ENCODE results near the gene TP53AIP1.
"Not testable (repeated sequence)": the region's sequence is repeated elsewhere in the genome, so short reads cannot be mapped to it uniquely, and the experiment has no call there.

Gene TP53AIP1

GRCh38 chr11:128927108-128927461 is 15.6 kb downstream of the TP53AIP1 start:
- H3K27me3 ChIP-seq (ENCODE audit: control insufficient read depth in 2 of 2, insufficient read depth in 2 of 2, low read length in 2 of 2) = no peaks in the 10 kb centered on the region
- H3K36me3 ChIP-seq (ENCODE audit: control insufficient read depth in 2 of 2, insufficient read depth in 2 of 2, low read length in 2 of 2) = no peaks in the 10 kb centered on the region
- H3K4me3 ChIP-seq (ENCODE audit: low read length in 2 of 2) = no peak overlapping the region
- no peak overlapping the region for H3K9ac ChIP-seq (ENCODE audit: low read depth in 1 of 2, low read length in 2 of 2)
- no peaks in the 10 kb centered on the region for H3K9me3 ChIP-seq (ENCODE audit: control insufficient read depth in 2 of 2, low read length in 2 of 2)
- H3K27ac ChIP-seq (ENCODE audit: low read depth in 2 of 2, low read length in 2 of 2) = no peak overlapping the region
- H3K4me1 ChIP-seq (ENCODE audit: control insufficient read depth in 2 of 2, insufficient read depth in 2 of 2, low read length in 2 of 2) = no peaks in the 10 kb centered on the region

GRCh38 chr11:128926437-128927107 is 16.1 kb downstream of the TP53AIP1 start:
- H3K4me3 ChIP-seq (ENCODE audit: low read length in 2 of 2) = no peak overlapping the region
- H3K36me3 ChIP-seq (ENCODE audit: control insufficient read depth in 2 of 2, insufficient read depth in 2 of 2, low read length in 2 of 2) = no peaks in the 10 kb centered on the region
- H3K9ac ChIP-seq (ENCODE audit: low read depth in 1 of 2, low read length in 2 of 2) = no peak overlapping the region
- no peaks in the 10 kb centered on the region for H3K9me3 ChIP-seq (ENCODE audit: control insufficient read depth in 2 of 2, low read length in 2 of 2)
- no peak overlapping the region for H3K27ac ChIP-seq (ENCODE audit: low read depth in 2 of 2, low read length in 2 of 2)
- H3K27me3 ChIP-seq (ENCODE audit: control insufficient read depth in 2 of 2, insufficient read depth in 2 of 2, low read length in 2 of 2) = no peaks in the 10 kb centered on the region
- no peaks in the 10 kb centered on the region for H3K4me1 ChIP-seq (ENCODE audit: control insufficient read depth in 2 of 2, insufficient read depth in 2 of 2, low read length in 2 of 2)

- Histone ChIP-seq H3K36me3 (ENCODE audit: control insufficient read depth in 2 of 2, insufficient read depth in 2 of 2, low read length in 2 of 2) (no peaks in the 10 kb centered on the region), H3K4me1 (ENCODE audit: control insufficient read depth in 2 of 2, insufficient read depth in 2 of 2, low read length in 2 of 2) (no peaks in the 10 kb centered on the region), H3K9ac (ENCODE audit: low read depth in 1 of 2, low read length in 2 of 2) (no peak overlapping the region), H3K9me3 (ENCODE audit: control insufficient read depth in 2 of 2, low read length in 2 of 2) (no peaks in the 10 kb centered on the region), H3K4me3 (ENCODE audit: low read length in 2 of 2) (no peak overlapping the region), H3K27ac (ENCODE audit: low read depth in 2 of 2, low read length in 2 of 2) (no peak overlapping the region), H3K27me3 (ENCODE audit: control insufficient read depth in 2 of 2, insufficient read depth in 2 of 2, low read length in 2 of 2) (no peaks in the 10 kb centered on the region)
These were observed 16.7 kb downstream of the TP53AIP1 start for GRCh38 chr11:128926000-128926399.

GRCh38 chr11:128925250-128925600 is 17.4 kb downstream of the TP53AIP1 start:
- Histone ChIP-seq H3K4me3 (ENCODE audit: low read length in 2 of 2) (no peak overlapping the region), H3K27me3 (ENCODE audit: control insufficient read depth in 2 of 2, insufficient read depth in 2 of 2, low read length in 2 of 2) (no peaks in the 10 kb centered on the region), H3K4me1 (ENCODE audit: control insufficient read depth in 2 of 2, insufficient read depth in 2 of 2, low read length in 2 of 2) (no peaks in the 10 kb centered on the region), H3K9ac (ENCODE audit: low read depth in 1 of 2, low read length in 2 of 2) (no peak overlapping the region), H3K27ac (ENCODE audit: low read depth in 2 of 2, low read length in 2 of 2) (no peak overlapping the region), H3K36me3 (ENCODE audit: control insufficient read depth in 2 of 2, insufficient read depth in 2 of 2, low read length in 2 of 2) (no peaks in the 10 kb centered on the region), H3K9me3 (ENCODE audit: control insufficient read depth in 2 of 2, low read length in 2 of 2) (no peaks in the 10 kb centered on the region)

- Histone ChIP-seq H3K36me3 (ENCODE audit: control insufficient read depth in 2 of 2, insufficient read depth in 2 of 2, low read length in 2 of 2) (no peaks in the 10 kb centered on the region), H3K4me1 (ENCODE audit: control insufficient read depth in 2 of 2, insufficient read depth in 2 of 2, low read length in 2 of 2) (no peaks in the 10 kb centered on the region), H3K9me3 (ENCODE audit: control insufficient read depth in 2 of 2, low read length in 2 of 2) (no peaks in the 10 kb centered on the region), H3K4me3 (ENCODE audit: low read length in 2 of 2) (no peak overlapping the region), H3K9ac (ENCODE audit: low read depth in 1 of 2, low read length in 2 of 2) (no peak overlapping the region), H3K27me3 (ENCODE audit: control insufficient read depth in 2 of 2, insufficient read depth in 2 of 2, low read length in 2 of 2) (no peaks in the 10 kb centered on the region), H3K27ac (ENCODE audit: low read depth in 2 of 2, low read length in 2 of 2) (no peak overlapping the region)
These were observed 18.0 kb downstream of the TP53AIP1 start for GRCh38 chr11:128924510-128925249.

- no peak overlapping the region for H3K4me3 ChIP-seq (ENCODE audit: low read length in 2 of 2)
These were observed 18.6 kb downstream of the TP53AIP1 start for GRCh38 chr11:128924104-128924503.

GRCh38 chr11:128921793-128922192 is 20.9 kb downstream of the TP53AIP1 start:
- Histone ChIP-seq H3K27ac (ENCODE audit: low read depth in 2 of 2, low read length in 2 of 2) (no peak overlapping the region), H3K4me1 (ENCODE audit: control insufficient read depth in 2 of 2, insufficient read depth in 2 of 2, low read length in 2 of 2) (no peaks in the 10 kb centered on the region), H3K36me3 (ENCODE audit: control insufficient read depth in 2 of 2, insufficient read depth in 2 of 2, low read length in 2 of 2) (no peaks in the 10 kb centered on the region), H3K27me3 (ENCODE audit: control insufficient read depth in 2 of 2, insufficient read depth in 2 of 2, low read length in 2 of 2) (no peaks in the 10 kb centered on the region), H3K9me3 (ENCODE audit: control insufficient read depth in 2 of 2, low read length in 2 of 2) (no peaks in the 10 kb centered on the region), H3K4me3 (ENCODE audit: low read length in 2 of 2) (no peak overlapping the region), H3K9ac (ENCODE audit: low read depth in 1 of 2, low read length in 2 of 2) (no peak overlapping the region)

More at GRCh38 chr11:128924104-128924503, 18.6 kb downstream of the TP53AIP1 start:
- H3K27ac ChIP-seq (ENCODE audit: low read depth in 2 of 2, low read length in 2 of 2) = no peak overlapping the region
- no peaks in the 10 kb centered on the region for H3K27me3 ChIP-seq (ENCODE audit: control insufficient read depth in 2 of 2, insufficient read depth in 2 of 2, low read length in 2 of 2)
- no peak overlapping the region for H3K9ac ChIP-seq (ENCODE audit: low read depth in 1 of 2, low read length in 2 of 2)
- H3K4me1 ChIP-seq (ENCODE audit: control insufficient read depth in 2 of 2, insufficient read depth in 2 of 2, low read length in 2 of 2) = no peaks in the 10 kb centered on the region
- no peaks in the 10 kb centered on the region for H3K9me3 ChIP-seq (ENCODE audit: control insufficient read depth in 2 of 2, low read length in 2 of 2)
- H3K36me3 ChIP-seq (ENCODE audit: control insufficient read depth in 2 of 2, insufficient read depth in 2 of 2, low read length in 2 of 2) = no peaks in the 10 kb centered on the region

- H3K36me3 ChIP-seq (ENCODE audit: control insufficient read depth in 2 of 2, insufficient read depth in 2 of 2, low read length in 2 of 2) = no peaks in the 10 kb centered on the region
- no peaks in the 10 kb centered on the region for H3K27me3 ChIP-seq (ENCODE audit: control insufficient read depth in 2 of 2, insufficient read depth in 2 of 2, low read length in 2 of 2)
- no peak overlapping the region for H3K27ac ChIP-seq (ENCODE audit: low read depth in 2 of 2, low read length in 2 of 2)
- no peaks in the 10 kb centered on the region for H3K9me3 ChIP-seq (ENCODE audit: control insufficient read depth in 2 of 2, low read length in 2 of 2)
- H3K4me1 ChIP-seq (ENCODE audit: control insufficient read depth in 2 of 2, insufficient read depth in 2 of 2, low read length in 2 of 2) = no peaks in the 10 kb centered on the region
- H3K4me3 ChIP-seq (ENCODE audit: low read length in 2 of 2) = no peak overlapping the region
- H3K9ac ChIP-seq (ENCODE audit: low read depth in 1 of 2, low read length in 2 of 2) = no peak overlapping the region
These were observed 22.0 kb downstream of the TP53AIP1 start for GRCh38 chr11:128920666-128921065.

GRCh38 chr11:128919635-128920034 is 23.0 kb downstream of the TP53AIP1 start:
- H3K36me3 ChIP-seq (ENCODE audit: control insufficient read depth in 2 of 2, insufficient read depth in 2 of 2, low read length in 2 of 2); H3K4me1 ChIP-seq (ENCODE audit: control insufficient read depth in 2 of 2, insufficient read depth in 2 of 2, low read length in 2 of 2); H3K9me3 ChIP-seq (ENCODE audit: control insufficient read depth in 2 of 2, low read length in 2 of 2); H3K4me3 ChIP-seq (ENCODE audit: low read length in 2 of 2); H3K27ac ChIP-seq (ENCODE audit: low read depth in 2 of 2, low read length in 2 of 2); H3K27me3 ChIP-seq (ENCODE audit: control insufficient read depth in 2 of 2, insufficient read depth in 2 of 2, low read length in 2 of 2); H3K9ac ChIP-seq (ENCODE audit: low read depth in 1 of 2, low read length in 2 of 2): not testable (repeated sequence)

GRCh38 chr11:128919216-128919615 is 23.5 kb downstream of the TP53AIP1 start:
- Histone ChIP-seq H3K36me3 (ENCODE audit: control insufficient read depth in 2 of 2, insufficient read depth in 2 of 2, low read length in 2 of 2) (no peaks in the 10 kb centered on the region), H3K4me3 (ENCODE audit: low read length in 2 of 2) (no peak overlapping the region), H3K27me3 (ENCODE audit: control insufficient read depth in 2 of 2, insufficient read depth in 2 of 2, low read length in 2 of 2) (no peaks in the 10 kb centered on the region), H3K27ac (ENCODE audit: low read depth in 2 of 2, low read length in 2 of 2) (no peak overlapping the region), H3K9me3 (ENCODE audit: control insufficient read depth in 2 of 2, low read length in 2 of 2) (no peaks in the 10 kb centered on the region), H3K4me1 (ENCODE audit: control insufficient read depth in 2 of 2, insufficient read depth in 2 of 2, low read length in 2 of 2) (no peaks in the 10 kb centered on the region), H3K9ac (ENCODE audit: low read depth in 1 of 2, low read length in 2 of 2) (no peak overlapping the region)
